H54 (cell line): ENCODE results near the gene MIGA1.
"Not testable (repeated sequence)": the region's sequence is repeated elsewhere in the genome, so short reads cannot be mapped to it uniquely, and the experiment has no call there.

ENCODE experiments used
- DNase-seq: peaks from one replicate; pipeline ENCODE4 v3.0.0; 2011; ENCODE audit warnings: low spot score, mixed read lengths; ENCODE audit not compliant: insufficient read length
- FAIRE-seq: peaks from 3 replicates; lab custom pipeline; 2011; peaks lifted over from hg19 to GRCh38; lab: Jason Lieb, UNC
- POLR2A ChIP-seq: IDR thresholded peaks from 2 replicates; pipeline ENCODE4 v1.6.1; 2011; ENCODE audit warnings: low read depth, mild to moderate bottlenecking, low read length

The MIGA1 gene

GRCh38 chr1:77776007-77776700, 3.3 kb upstream of the MIGA1 start:
- FAIRE-seq (no peak), DNase-seq (no peak)
- no peak for TF ChIP-seq POLR2A

DNA sequence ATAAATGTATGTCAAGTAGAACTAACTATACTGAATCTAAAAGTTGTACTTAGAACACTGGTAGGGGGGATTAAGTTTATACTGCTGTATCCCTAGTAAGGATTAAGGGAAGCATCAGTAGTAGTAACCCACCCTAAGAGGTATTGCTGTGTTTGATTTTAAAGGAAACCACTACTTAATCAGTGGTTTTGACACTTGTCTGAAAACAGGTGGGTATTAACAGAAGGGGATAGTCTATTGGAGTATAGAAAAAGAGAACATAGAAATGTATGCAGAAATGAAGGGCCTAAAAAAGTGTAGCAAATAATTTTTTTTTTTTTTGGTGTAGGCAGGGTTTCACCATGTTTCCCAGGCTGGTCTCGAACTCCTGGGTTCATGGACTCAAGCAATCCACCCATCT, 2.2 kb downstream of the MIGA1 start:
- FAIRE-seq (no peak), DNase-seq (no peak)
- no peak for TF ChIP-seq POLR2A

- no peak for TF ChIP-seq POLR2A
- FAIRE-seq: no peak
- no peak for DNase-seq
These were observed 3.7 kb downstream of the MIGA1 start for GRCh38 chr1:77783141-77783540.

GRCh38 chr1:77786093-77786741, 6.8 kb downstream of the MIGA1 start:
- not testable (repeated sequence) for FAIRE-seq

GRCh38 chr1:77794550-77794949, 15.1 kb downstream of the MIGA1 start:
- FAIRE-seq: no peak
- TF ChIP-seq POLR2A: no peak
- no peak for DNase-seq

More at GRCh38 chr1:77786093-77786741, 6.8 kb downstream of the MIGA1 start:
- not testable (repeated sequence) for DNase-seq

DNA sequence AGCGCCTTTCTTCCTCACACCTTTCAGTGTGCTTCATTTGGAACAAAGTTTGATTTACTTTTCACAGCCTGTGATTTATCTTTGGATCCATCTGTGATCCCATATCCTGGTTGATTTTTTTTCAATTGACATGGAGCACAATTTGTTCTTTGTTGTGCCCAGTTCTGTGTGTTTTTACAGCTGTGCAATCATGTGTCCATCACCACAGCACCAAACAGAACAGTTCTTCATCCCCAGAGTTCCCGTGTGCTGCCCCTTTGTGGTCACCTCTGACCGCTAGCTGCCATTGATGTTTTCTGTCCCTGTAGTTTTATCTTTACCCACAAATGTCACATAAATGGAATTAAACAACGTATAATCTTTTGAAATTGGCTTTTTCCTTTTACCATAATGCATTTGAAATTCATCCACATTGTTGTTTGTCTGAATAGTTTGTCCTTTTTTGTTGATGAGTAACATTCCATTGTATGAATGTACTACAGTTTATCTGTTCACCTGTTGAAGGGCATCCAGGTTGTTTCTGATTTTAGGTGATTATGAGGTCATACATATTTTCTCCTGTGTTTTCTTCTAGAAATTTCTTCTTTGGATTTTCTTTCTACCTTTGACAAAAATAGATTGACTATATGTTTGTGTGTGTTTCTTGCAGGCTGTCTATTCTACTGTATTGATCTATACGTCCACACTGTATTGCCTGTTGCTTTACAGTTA, 17.4 kb downstream of the MIGA1 start:
- FAIRE-seq (peak; percentile 78), DNase-seq (no peak)
- no peak for TF ChIP-seq POLR2A

DNA sequence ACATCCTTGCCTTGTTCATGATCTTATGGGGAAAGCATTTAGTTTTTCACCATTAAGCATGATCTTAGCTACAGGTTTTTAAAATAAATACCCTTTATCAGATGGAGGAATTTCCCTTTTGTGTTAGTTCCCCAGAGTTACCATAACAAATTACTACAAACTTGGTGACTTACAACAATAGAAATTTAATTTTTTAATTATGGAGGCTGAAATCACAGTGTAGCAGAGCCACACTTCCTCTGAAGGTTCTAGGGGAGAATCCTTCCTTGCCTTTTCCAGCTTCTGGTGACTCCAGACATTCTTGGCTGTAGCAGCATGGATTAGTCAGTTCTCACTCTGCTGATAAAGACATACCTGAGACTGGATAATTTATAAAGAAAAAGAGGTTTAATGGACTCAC, 18.5 kb downstream of the MIGA1 start:
- DNase-seq: no peak
- FAIRE-seq: no peak
- TF ChIP-seq POLR2A: no peak

DNA sequence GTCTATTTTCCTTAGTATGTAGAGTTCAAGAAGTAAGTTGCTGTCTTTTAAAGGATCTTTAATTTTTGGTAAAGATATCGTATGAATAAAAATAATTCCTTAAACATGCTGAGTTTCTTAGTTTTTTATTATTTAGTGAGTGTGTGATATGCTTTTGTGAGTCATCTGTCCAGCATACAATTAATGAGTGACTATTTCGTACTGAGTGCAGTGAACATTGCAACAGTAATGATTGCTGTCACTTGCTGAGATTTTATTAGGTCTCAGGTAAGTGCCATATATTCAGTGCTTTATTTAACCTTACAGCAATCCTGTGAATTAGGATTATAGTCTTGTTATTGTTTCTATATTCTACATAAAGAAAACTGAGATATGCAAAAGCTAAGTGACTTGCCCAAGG, 22.6 kb downstream of the MIGA1 start:
- FAIRE-seq: no peak
- no peak for TF ChIP-seq POLR2A
- no peak for DNase-seq

- DNase-seq (no peak), FAIRE-seq (no peak)
- no peak for TF ChIP-seq POLR2A
These were observed 23.9 kb downstream of the MIGA1 start for GRCh38 chr1:77803371-77803770.

DNA sequence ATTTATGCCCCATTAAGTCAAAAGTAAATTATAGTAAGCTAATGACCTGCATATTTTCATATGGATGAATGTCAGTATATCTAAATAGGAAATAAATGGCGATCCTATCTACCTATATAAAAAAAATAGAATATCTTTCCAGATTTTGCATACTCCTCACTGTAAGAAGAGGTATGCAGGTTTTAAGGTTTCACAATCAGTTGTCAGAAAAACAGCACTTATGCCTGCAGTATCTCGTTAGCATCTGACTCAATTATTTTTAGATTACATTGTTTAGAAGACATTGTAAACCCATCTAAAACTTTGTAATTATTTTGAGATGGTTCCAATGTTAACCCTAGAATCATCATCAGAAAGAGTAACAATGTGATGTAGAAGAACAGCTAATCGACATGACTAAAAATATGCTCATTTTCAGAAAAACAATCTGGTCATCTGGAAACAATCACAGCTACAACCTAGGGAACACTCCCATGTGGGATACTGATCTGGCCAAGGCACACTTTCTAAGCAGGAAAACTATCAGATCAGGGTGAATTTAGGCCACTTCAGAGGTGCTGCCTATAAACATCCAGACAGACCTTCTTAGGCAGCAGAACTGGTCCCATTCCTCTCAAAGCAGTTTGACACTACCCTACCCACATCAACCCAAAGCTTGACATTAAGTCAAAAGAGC, 30.5 kb downstream of the MIGA1 start:
- peak; percentile 85 for FAIRE-seq
- DNase-seq: not testable (repeated sequence)

DNA sequence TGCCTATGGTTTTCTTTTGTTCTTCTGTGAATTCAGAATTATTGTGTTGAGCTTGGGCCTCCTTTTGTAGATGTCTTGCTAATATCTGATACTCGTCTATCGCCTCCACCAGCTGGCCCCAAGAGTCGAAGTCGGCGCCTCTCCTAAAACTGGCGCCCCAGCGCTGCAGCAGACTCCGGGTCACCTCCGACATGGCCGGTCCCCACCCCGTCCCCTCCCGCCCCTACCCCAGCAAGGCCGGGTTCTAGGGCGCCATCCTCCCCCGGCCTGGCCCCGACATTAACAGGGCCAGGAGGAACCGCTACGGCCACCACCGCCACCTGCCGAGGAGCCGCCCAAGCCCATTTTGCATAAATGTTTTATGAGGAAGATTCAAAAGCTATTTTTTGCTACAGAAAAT, 32.1 kb downstream of the MIGA1 start:
- not testable (repeated sequence) for DNase-seq, FAIRE-seq

DNA sequence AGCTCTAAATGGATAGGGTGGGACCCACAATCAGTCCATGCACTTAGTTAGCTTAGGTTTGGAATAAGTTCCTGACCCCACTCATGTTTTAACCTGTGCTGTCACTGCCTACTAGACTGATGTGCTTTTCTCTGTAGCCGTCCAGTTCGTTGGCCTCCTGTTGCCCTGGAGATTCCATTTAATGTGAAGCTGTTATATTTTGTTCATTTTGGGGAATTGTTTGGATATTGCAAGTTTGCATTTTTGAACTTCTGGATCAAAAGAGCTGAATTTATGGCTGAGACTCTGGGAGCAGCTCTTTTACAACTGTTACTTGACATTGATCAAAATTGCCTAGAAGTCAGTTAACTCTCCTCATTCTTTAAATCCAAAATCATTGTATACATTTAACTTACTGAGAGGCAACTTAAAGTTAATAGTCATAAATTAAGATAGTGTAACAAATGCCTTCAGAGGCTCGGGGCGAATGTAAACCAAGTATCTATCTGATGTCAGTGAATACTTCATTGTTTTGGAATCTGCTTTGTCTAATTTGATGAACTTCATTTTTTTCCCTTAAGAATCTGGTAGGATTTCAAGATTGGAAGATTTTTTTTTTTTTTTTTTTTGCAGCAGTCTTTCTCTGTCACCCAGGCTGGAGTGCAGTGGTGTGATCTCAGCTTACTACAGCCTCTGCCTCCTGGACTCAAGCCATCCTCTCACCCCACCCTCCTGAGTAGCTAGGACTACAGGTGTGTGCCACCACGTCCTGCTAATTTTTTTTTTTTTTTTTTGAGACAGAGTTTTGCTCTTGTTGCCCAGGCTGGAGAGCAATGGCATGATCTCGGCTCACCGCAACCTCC, 38.1 kb downstream of the MIGA1 start:
- DNase-seq: no peak
- no peak for TF ChIP-seq POLR2A
- no peak for FAIRE-seq

- DNase-seq (no peak), FAIRE-seq (no peak)
- TF ChIP-seq POLR2A: no peak
These were observed 40.7 kb downstream of the MIGA1 start for GRCh38 chr1:77820121-77820520.

DNA sequence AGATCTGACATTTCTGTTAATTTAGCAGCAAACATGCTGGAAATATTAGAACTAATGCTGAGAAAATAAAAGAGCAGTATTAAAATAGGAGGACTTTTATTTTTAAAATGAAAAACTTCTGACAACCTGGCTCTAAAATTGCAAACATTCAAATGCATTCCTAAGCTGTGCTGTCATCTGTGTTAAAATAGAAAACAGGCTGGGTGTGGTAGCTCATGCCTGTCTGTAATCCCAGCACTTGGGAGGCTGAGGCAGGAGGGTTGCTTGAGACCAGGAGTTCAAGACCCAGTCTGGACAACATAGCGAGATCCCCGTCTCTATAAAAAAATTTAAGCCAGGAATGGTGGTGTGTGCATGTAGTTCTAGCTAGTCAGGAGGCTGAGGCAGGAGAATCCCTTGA, 44.6 kb downstream of the MIGA1 start:
- peak; percentile 94 for FAIRE-seq
- DNase-seq: no peak
- no peak for TF ChIP-seq POLR2A
